Neural progenitor cell (in vitro differentiated cells): ENCODE results near the gene GABBR1. TPM values are rescaled to one million over a fixed set of nuclear protein-coding genes. Genes with fewer than 3 reads are reported as not detected.

Source experiments
- DNase-seq: peaks from one replicate; pipeline ENCODE4 v3.0.0-alpha.2; 2016; ENCODE audit warnings: low spot score
- H2AFZ ChIP-seq: fragments of 200-600 bp; sonication (generic); replicated peaks from 2 replicates; pipeline ENCODE4 v1.6.1; 2016; ENCODE audit warnings: antibody characterized with exemption
- H3F3A ChIP-seq: fragments of 200-600 bp; sonication (generic); 2 replicates; pipeline ENCODE4 v1.6.1; 2016; ENCODE audit warnings: antibody characterized with exemption, low read depth
- H3K27ac ChIP-seq: fragments of 200-600 bp; sonication (generic); 2 replicates; pipeline ENCODE4 v1.5.1; 2016; ENCODE audit warnings: mild to moderate bottlenecking
- H3K27me3 ChIP-seq: fragments of 200-600 bp; sonication (generic); 2 replicates; pipeline ENCODE4 v1.6.1; 2016; ENCODE audit warnings: mild to moderate bottlenecking, moderate library complexity
- H3K36me3 ChIP-seq: fragments of 200-600 bp; sonication (generic); 2 replicates; pipeline ENCODE4 v1.5.1; 2016
- H3K4me1 ChIP-seq: fragments of 200-600 bp; sonication (generic); 2 replicates; pipeline ENCODE4 v1.6.1; 2016; ENCODE audit warnings: mixed run types
- H3K4me2 ChIP-seq: fragments of 200-600 bp; sonication (generic); 2 replicates; pipeline ENCODE4 v1.6.1; 2016
- H3K4me3 ChIP-seq: fragments of 200-600 bp; sonication (generic); 2 replicates; pipeline ENCODE4 v1.5.1; 2016
- H3K79me2 ChIP-seq: fragments of 200-600 bp; sonication (generic); 2 replicates; pipeline ENCODE4 v1.6.1; 2016; ENCODE audit warnings: low read depth
- H3K9ac ChIP-seq: fragments of 200-600 bp; sonication (generic); 2 replicates; pipeline ENCODE4 v1.6.1; 2016
- H3K9me3 ChIP-seq: fragments of 200-600 bp; sonication (generic); 2 replicates; pipeline ENCODE4 v1.5.1; 2016; ENCODE audit warnings: low read depth
- H4K20me1 ChIP-seq: fragments of 200-600 bp; sonication (generic); 2 replicates; pipeline ENCODE4 v1.6.1; 2016; ENCODE audit warnings: low read depth
- H3K27ac Mint-ChIP-seq: 3 replicates; pipeline ENCODE4 v1.8.0; 2021; ENCODE audit warnings: mixed read lengths
- H3K27me3 Mint-ChIP-seq: 2 replicates; pipeline ENCODE4 v1.8.0; 2022; ENCODE audit warnings: low read depth, mild to moderate bottlenecking, inconsistent platforms, moderate library complexity, mixed read lengths; ENCODE audit not compliant: insufficient read depth
- H3K36me3 Mint-ChIP-seq: 3 replicates; pipeline ENCODE4 v1.8.0; 2021; ENCODE audit warnings: mixed read lengths
- H3K4me1 Mint-ChIP-seq: 3 replicates; pipeline ENCODE4 v1.8.0; 2021; ENCODE audit warnings: mixed read lengths
- H3K4me3 Mint-ChIP-seq: 3 replicates; pipeline ENCODE4 v1.8.0; 2021; ENCODE audit warnings: mild to moderate bottlenecking, moderate library complexity, mixed read lengths
- H3K9me3 Mint-ChIP-seq: 3 replicates; pipeline ENCODE4 v1.8.0; 2020; ENCODE audit warnings: mixed read lengths
- CTCF ChIP-seq: fragments of 200-600 bp; sonication (generic); IDR thresholded peaks from 2 replicates; pipeline ENCODE4 v1.5.1; 2017; ENCODE audit warnings: antibody characterized with exemption, mild to moderate bottlenecking
- EZH2 ChIP-seq: fragments of 200-600 bp; sonication (generic); IDR thresholded peaks from 2 replicates; pipeline ENCODE4 v1.6.1; 2017; ENCODE audit warnings: antibody characterized with exemption, mild to moderate bottlenecking, moderate library complexity
- EZH2phosphoT487 ChIP-seq: fragments of 200-600 bp; sonication (generic); IDR thresholded peaks from 2 replicates; pipeline ENCODE4 v1.6.1; 2017; ENCODE audit warnings: antibody characterized with exemption
- total RNA-seq: library from RNA; depleted of rRNA; stranded (reverse); fragments of >200 nt; gene quantifications from 2 replicates; pipeline ENCODE4 v1.2.3, GENCODE V29; 2015; ENCODE audit warnings: low replicate concordance

Gene GABBR1
- total RNA-seq, 1 donor from 2014 or later = 25.4 TPM

- no peak for TF ChIP-seq CTCF
- no peak for TF ChIP-seq EZH2phosphoT487
- no peak for TF ChIP-seq EZH2
- no peaks in the 10 kb centered on the region for H3K27me3 ChIP-seq
- Mint-ChIP-seq H3K4me1 (peaks cover 3% of the 10 kb centered on the region), H3K27me3 (peaks cover 10% of the 10 kb centered on the region), H3K9me3 (no peaks in the 10 kb centered on the region), H3K36me3 (no peaks in the 10 kb centered on the region), H3K27ac (no peak overlapping the region), H3K4me3 (peak overlapping the region; percentile 28)
- H2AFZ ChIP-seq = no peak overlapping the region
- no peaks in the 10 kb centered on the region for H4K20me1 ChIP-seq
- no peaks in the 10 kb centered on the region for H3K36me3 ChIP-seq
- DNase-seq = no peak
- peaks cover 25% of the 10 kb centered on the region for H3F3A ChIP-seq
- peaks cover 24% of the 10 kb centered on the region for H3K4me1 ChIP-seq
- H3K27ac ChIP-seq = no peak overlapping the region
- H3K9me3 ChIP-seq = no peaks in the 10 kb centered on the region
- H3K79me2 ChIP-seq = no peaks in the 10 kb centered on the region
- H3K4me2 ChIP-seq = no peak overlapping the region
- H3K4me3 ChIP-seq = no peak overlapping the region
- H3K9ac ChIP-seq = no peak overlapping the region
Measured at GRCh38 chr6:29671026-29671425, 38.0 kb upstream of the GABBR1 start.

DNA sequence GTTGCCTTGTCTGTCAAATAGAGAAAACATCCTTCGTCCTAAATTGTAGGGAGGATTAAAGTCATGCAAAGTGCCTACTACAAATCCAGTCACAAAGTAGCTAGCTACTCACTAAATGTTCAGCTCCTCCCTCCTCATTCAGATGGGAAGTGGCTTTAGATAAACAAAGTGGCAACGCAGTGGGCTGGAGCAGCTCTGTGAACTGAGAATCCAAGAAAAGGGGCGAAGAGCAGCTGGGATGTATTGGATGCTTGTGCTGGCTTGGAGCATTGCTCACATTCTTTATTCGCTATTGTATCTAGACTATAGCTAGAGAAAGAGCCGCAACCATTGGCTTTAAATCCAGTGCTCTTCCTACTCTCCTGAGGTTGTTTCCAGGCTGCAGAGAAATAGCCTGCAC lies 34.2 kb upstream of the GABBR1 start:
- Histone ChIP-seq H3K4me2 (peak overlapping the region; percentile 62), H4K20me1 (no peaks in the 10 kb centered on the region), H3K9ac (no peak overlapping the region), H3K27ac (peak overlapping the region; percentile 75), H3K27me3 (no peaks in the 10 kb centered on the region), H3K9me3 (no peaks in the 10 kb centered on the region), H3K36me3 (no peaks in the 10 kb centered on the region), H3F3A (peaks cover 41% of the 10 kb centered on the region), H2AFZ (peak overlapping the region; percentile 45), H3K4me3 (peak overlapping the region; percentile 10), H3K79me2 (no peaks in the 10 kb centered on the region), H3K4me1 (peaks cover 41% of the 10 kb centered on the region)
- Mint-ChIP-seq H3K27ac (no peak overlapping the region), H3K4me3 (no peak overlapping the region), H3K27me3 (peaks cover 9% of the 10 kb centered on the region), H3K4me1 (peaks cover 7% of the 10 kb centered on the region), H3K9me3 (no peaks in the 10 kb centered on the region), H3K36me3 (no peaks in the 10 kb centered on the region)
- TF ChIP-seq EZH2 (no peak), CTCF (no peak), EZH2phosphoT487 (no peak)
- peak; percentile 81 for DNase-seq

DNA sequence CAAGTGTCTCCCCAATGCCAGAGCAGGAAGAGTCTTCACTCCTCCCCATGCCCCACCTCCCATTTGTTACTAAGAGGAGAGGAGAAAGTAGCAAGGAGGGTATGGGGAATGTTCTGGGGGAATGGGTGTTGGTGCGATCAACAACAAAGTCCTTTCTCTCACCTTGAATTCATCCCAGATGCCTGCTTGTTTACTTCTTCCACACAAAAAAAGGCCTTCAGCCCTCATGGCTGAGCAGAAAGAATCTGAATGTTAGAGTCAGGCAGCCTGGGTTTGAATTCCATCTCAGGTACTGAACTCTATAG lies 33.8 kb upstream of the GABBR1 start:
- peaks cover 43% of the 10 kb centered on the region for H3F3A ChIP-seq
- no peaks in the 10 kb centered on the region for H4K20me1 ChIP-seq
- peak overlapping the region; percentile 62 for H3K4me2 ChIP-seq
- H3K9me3 Mint-ChIP-seq = no peaks in the 10 kb centered on the region
- peak overlapping the region; percentile 10 for H3K4me3 ChIP-seq
- H3K4me1 ChIP-seq = peaks cover 41% of the 10 kb centered on the region
- no peaks in the 10 kb centered on the region for H3K27me3 ChIP-seq
- peaks cover 7% of the 10 kb centered on the region for H3K4me1 Mint-ChIP-seq
- H3K9me3 ChIP-seq = no peaks in the 10 kb centered on the region
- H2AFZ ChIP-seq = peak overlapping the region; percentile 45
- peak; percentile 13 for DNase-seq
- H3K36me3 Mint-ChIP-seq = no peaks in the 10 kb centered on the region
- H3K79me2 ChIP-seq = no peaks in the 10 kb centered on the region
- H3K4me3 Mint-ChIP-seq = no peak overlapping the region
- TF ChIP-seq CTCF = no peak
- no peak for TF ChIP-seq EZH2phosphoT487
- no peak for TF ChIP-seq EZH2
- H3K9ac ChIP-seq = no peak overlapping the region
- no peaks in the 10 kb centered on the region for H3K36me3 ChIP-seq
- H3K27me3 Mint-ChIP-seq = peaks cover 9% of the 10 kb centered on the region
- H3K27ac ChIP-seq = peak overlapping the region; percentile 75
- H3K27ac Mint-ChIP-seq = no peak overlapping the region
